Pulmonary artery endothelial cell (primary cell): ENCODE data around the gene PKDCC. TPM values are rescaled to one million over a fixed set of nuclear protein-coding genes. Genes with fewer than 3 reads are reported as not detected.
"Not testable (repeated sequence)": the region's sequence is repeated elsewhere in the genome, so short reads cannot be mapped to it uniquely, and the experiment has no call there.

Source experiments
- DNase-seq: peaks from one replicate; pipeline ENCODE4 v3.0.0-alpha.2; 2011; ENCODE audit warnings: low read depth, low spot score
- total RNA-seq: library from RNA; depleted of rRNA; stranded (reverse); fragments of >200 nt; gene quantifications from 2 replicates; pipeline ENCODE4 v1.2.3, GENCODE V29; 2014

Gene PKDCC
- total RNA-seq, 1 donor from 2014 or later = 3.9 TPM

GRCh38 chr2:42063431-42064171 is 15.8 kb downstream of the PKDCC start:
- peak; percentile 57 for DNase-seq

- DNase-seq = no peak
Observed at GRCh38 chr2:42064417-42064942, 16.7 kb downstream of the PKDCC start.

GRCh38 chr2:42065753-42066152 is 17.9 kb downstream of the PKDCC start:
- not testable (repeated sequence) for DNase-seq

DNA sequence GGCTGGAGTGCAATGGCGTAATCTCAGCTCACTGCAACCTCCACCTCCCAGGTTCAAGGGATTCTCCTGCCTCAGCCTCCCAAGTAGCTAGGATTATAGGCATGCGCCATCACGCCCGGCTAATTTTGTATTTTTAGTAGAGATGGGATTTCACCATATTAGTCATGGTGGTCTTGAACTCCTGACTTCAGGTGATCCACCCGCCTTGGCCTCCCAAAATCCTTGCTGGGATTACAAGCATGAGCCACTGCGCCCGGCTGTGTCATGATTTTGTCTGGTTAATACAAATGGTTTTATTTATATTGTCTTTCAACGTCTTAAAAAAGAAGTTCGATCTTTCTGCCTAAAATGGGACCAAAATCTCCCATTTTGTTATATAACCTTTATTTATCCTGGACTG is 19.2 kb downstream of the PKDCC start:
- not testable (repeated sequence) for DNase-seq

- no peak for DNase-seq
Observed at GRCh38 chr2:42067521-42067920, 19.7 kb downstream of the PKDCC start.

- DNase-seq = no peak
Observed at GRCh38 chr2:42068571-42069178, 20.9 kb downstream of the PKDCC start.

DNA sequence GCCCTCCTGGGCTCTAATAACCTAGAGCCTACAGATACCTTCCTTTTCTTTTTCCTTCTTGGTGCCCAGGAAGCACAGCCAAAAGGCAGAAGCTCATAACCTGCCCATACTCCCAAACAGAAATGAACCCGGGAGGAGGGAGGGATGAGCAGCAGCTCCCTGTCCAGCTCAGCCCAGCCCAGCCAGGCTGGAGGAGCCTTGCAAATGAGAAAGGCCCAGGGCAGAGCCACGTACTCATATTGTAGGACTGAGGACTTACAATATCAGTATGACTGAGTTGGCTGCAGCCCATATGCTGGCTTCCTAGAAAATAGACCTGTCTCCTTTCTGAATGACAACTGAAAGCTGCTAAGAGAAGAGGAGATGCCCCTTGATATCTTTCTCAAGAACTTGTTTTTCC is 21.7 kb downstream of the PKDCC start:
- no peak for DNase-seq

GRCh38 chr2:42071791-42072190 is 24.0 kb downstream of the PKDCC start:
- no peak for DNase-seq

GRCh38 chr2:42072349-42073118 is 24.7 kb downstream of the PKDCC start:
- no peak for DNase-seq

- no peak for DNase-seq
Observed at GRCh38 chr2:42073739-42074503, 26.1 kb downstream of the PKDCC start.

DNA sequence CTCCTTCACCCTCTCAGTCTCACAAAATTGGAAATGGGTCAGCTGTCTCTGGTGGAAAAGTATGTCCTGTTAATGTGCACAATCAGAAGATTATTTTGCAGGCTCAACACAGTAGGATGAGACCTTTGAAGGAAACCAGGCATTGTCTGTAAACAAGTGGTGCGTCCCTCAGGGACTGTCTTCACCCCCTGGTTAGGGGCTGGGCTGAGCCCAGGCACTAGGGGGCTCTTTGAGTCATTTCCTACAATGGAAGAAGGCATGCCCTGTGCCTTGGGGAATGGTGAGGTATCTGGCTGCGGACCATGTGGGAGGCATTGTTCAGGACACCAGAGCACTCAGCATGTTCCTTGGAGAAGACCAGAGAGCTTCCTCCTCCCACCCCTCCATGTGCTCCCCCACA is 26.8 kb downstream of the PKDCC start:
- DNase-seq = no peak

DNA sequence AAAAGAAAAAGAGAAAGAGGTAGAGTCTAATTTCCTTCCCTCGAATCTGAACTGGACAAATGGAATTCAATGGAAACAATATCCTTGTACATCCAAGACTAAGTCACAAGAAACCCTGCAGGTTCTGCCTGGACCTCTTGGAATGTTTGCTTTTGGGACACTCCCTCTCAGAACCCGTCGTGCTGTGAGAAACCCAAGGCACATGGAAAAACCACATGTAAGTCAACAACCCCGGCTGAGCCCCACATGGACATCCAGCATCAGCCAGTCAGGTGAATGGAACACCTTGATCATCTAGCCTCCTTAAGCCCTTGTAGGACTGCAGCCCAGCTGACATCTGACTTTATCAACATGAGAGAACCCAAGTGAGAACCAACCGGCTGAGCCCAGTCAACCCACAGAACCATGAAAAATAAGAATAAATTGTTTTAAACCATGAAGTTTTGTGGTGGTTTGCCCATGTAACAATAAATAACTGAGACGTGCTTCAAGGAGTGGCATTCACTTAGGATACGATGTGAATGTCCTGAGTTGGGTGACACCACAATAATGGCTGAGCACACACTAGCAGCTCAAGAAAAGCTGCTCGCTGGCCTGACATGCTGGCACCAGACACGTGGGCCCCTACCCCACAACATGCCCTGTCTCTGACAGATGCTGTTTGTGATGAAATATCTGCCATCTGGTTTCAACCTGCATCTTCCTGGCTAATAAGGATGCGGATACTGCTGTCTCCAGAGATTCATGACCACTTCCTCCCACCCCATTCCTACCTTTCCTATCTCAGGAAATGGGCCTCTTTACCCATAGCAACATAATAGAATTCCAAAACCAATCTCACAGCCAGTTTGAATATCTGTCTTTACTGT is 28.8 kb downstream of the PKDCC start:
- no peak for DNase-seq

DNA sequence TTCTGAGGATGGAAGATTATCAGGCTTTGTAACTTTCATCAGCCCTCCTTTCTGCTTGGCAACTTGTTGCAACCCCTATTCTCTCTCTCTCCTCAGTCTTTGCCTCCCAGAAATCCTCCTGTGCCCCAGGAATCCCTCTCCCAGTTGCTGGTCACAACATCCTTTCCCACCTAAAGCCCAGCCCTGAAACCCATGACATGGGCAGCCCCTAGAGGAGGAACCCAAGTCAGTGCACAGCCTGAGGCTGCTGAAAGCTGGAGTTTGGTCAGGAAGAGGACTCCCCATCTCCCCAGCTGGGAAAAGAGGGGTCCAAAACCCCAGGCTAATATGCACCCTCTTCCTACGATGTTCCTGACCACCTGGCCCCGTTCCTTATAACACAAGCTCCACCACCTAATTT is 29.5 kb downstream of the PKDCC start:
- DNase-seq = no peak

DNA sequence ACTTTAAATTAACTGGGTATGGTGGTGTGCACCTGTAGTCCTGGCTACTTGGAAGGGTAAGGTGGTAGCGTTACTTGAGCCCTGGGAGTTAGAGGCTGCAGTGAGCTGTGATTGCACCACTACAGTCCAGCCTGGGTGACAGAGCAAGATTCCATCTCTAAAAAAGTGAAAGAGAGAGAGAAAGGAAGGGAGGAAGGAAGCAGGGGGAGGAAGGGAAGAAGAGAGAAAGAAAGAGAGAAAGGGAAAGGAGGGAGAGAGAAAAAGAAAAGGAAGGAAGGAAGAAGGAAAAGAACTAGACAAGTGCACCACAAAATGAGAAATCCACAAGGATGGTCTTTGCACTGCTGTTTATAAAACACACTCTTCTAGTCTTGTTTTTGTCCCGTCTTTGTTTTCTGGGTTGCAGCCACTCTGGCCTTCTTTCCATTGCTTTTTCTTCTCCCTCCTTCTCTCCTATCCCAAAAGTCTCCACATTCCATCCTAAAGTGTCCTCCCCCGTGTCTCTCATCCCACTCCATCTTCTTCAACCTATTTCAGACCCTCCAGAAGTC is 32.0 kb downstream of the PKDCC start:
- no peak for DNase-seq

DNA sequence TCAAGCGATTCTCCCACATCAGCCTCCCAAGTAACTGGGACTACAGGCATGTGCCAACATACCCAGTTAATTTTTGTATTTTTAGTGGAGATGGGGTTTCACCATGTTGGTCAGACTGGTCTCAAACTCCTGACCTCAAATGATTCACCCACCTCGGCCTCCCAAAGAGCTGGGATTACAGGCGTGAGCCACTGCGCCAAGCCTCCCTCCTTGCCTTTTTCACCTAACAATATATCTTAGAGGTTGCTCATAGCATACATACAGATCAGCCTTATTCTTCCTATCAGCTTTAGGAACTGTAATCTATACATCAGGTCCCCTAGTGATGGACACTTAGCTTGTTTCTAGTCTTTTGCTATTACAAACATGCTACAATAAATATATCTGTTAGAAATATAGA is 33.3 kb downstream of the PKDCC start:
- DNase-seq = not testable (repeated sequence)

GRCh38 chr2:42082016-42082415 is 34.2 kb downstream of the PKDCC start:
- DNase-seq = no peak

GRCh38 chr2:42084231-42084671 is 36.4 kb downstream of the PKDCC start:
- no peak for DNase-seq

DNA sequence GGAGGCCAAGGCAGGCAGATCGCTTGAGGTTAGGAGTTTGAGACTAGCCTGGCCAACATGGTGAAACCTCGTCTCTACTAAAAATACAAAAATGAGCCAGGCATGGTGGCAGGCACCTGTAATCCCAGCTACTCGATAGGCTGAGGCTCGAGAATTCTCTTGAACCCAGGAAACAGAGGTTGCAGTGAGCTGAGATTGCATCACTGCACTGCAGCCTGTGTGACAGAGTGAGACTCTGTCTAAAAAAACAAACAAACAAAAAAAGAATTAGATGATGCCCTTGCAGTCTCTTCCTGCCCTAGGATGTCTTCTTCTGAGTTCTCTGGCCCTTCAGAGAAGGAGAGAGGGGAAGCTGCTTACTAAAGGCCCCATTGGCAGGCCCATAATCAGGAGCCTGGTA is 37.2 kb downstream of the PKDCC start:
- DNase-seq = not testable (repeated sequence)

DNA sequence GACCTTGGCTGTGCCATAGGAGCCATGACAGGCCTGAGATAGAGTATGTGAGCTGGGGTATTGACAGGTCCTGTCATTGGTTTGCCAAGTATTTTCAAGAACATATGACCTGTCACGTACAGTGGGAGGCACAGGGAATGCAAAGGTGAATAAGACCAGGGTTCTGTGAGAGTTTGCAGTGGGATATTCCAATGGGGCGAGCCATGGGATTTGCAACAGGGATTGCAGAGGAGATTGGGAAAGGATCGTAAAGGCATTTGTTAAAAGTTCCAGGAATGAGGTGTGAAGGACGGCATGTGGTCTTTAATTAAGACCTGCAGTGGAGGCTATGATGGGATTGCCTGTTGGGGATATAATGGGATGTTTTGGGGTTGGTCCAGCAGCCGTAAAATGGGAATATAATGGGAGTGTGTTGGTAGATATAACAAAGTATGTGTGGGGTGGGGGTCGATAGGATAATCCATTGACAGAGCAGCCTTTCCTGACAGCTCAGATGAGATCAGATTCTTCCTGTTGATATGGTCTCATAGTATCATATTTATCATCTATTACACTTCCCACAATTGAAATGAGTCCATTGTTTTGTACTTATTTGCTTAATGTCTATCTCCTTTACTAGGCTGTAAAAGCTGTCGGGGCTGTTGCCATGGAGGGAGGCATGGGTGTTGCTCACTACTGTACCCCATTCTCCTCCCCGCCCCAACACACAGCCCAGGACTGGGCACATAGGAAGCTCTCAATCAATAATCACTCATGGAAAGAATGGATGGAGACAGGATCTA is 38.1 kb downstream of the PKDCC start:
- no peak for DNase-seq
